SK-N-SH (cell line): ENCODE results near the gene PRRX1. TPM values are rescaled to one million over a fixed set of nuclear protein-coding genes. Genes with fewer than 3 reads are reported as not detected.

Experiments
- CTCF ChIA-PET: fragments of 300-600, 350-600 bp; formaldehyde crosslinking; extraction: SDS; loops from one replicate; lab custom pipeline; 2021; lab: Yijun Ruan, JAX
- POLR2A ChIA-PET: fragments of 350-600 bp; sonication (Branson Sonifier 250); formaldehyde crosslinking; extraction: SDS; loops from one replicate; lab custom pipeline; 2020; ENCODE audit warnings: antibody characterized with exemption, inconsistent platforms; lab: Yijun Ruan, JAX
- DNase-seq: peaks from one replicate; pipeline ENCODE4 v3.0.0; 2012
- H2AFZ ChIP-seq: fragments of 200-600 bp; sonication (generic); 2 replicates; pipeline ENCODE4 v1.8.1; 2016; ENCODE audit warnings: antibody characterized with exemption, mild to moderate bottlenecking, low read depth
- H3F3A ChIP-seq: fragments of 200-600 bp; sonication (generic); replicated peaks from 2 replicates; pipeline ENCODE3; 2016; ENCODE audit warnings: antibody characterized with exemption, mild to moderate bottlenecking; ENCODE audit not compliant: insufficient read depth
- H3K27ac ChIP-seq, 2 experiments: fragments of 200-500 bp in 1 of 2; fragments of 200-600 bp in 1 of 2; sonication (Bioruptor generic) in 1 of 2; sonication (generic), shearing (Covaris generic) in 1 of 2; 2 replicates each; pipeline versions ENCODE4 v1.5.1 to v1.6.1; 2014 to 2016; ENCODE audit warnings: low read depth in 2 of 2, inconsistent platforms in 1 of 2, low read length in 1 of 2, mild to moderate bottlenecking in 1 of 2, mixed read lengths in 1 of 2
- H3K27me3 ChIP-seq: fragments of 200-600 bp; sonication (generic), shearing (Covaris generic); 2 replicates; pipeline ENCODE4 v1.6.1; 2016; ENCODE audit warnings: mixed run types; ENCODE audit not compliant: insufficient read depth
- H3K36me3 ChIP-seq, 2 experiments: fragments of 200-500 bp in 1 of 2; fragments of 200-600 bp in 1 of 2; sonication (Bioruptor generic) in 1 of 2; sonication (generic) in 1 of 2; replicated peaks in 1 of 2; 2 replicates each; pipeline versions ENCODE3 to v1.5.1; 2014 to 2016; ENCODE audit warnings: low read length in 1 of 2, mild to moderate bottlenecking in 1 of 2; ENCODE audit not compliant: insufficient read depth in 2 of 2, control insufficient read depth in 1 of 2
- H3K4me1 ChIP-seq, 2 experiments: fragments of 200-500 bp in 1 of 2; fragments of 200-600 bp in 1 of 2; sonication (Bioruptor generic) in 1 of 2; sonication (generic), shearing (Covaris generic) in 1 of 2; 2 replicates each; pipeline versions ENCODE4 v1.5.1 to v1.6.1; 2014 to 2016; ENCODE audit warnings: low read depth in 1 of 2, low read length in 1 of 2, mixed run types in 1 of 2; ENCODE audit not compliant: insufficient read depth in 2 of 2, control insufficient read depth in 1 of 2
- H3K4me2 ChIP-seq: fragments of 200-600 bp; sonication (generic), shearing (Covaris generic); 2 replicates; pipeline ENCODE4 v1.6.1; 2017; ENCODE audit warnings: mixed run types
- H3K4me3 ChIP-seq, 2 experiments: fragments of 200-500 bp in 1 of 2; fragments of 200-600 bp in 1 of 2; sonication (Bioruptor generic) in 1 of 2; sonication (generic), shearing (Covaris generic) in 1 of 2; 2 replicates each; pipeline versions ENCODE4 v1.5.1 to v1.8.1; 2014 to 2016; ENCODE audit warnings: low read depth in 2 of 2, inconsistent platforms in 1 of 2, low read length in 1 of 2, mild to moderate bottlenecking in 1 of 2, mixed read lengths in 1 of 2, moderate library complexity in 1 of 2
- H3K79me2 ChIP-seq: fragments of 200-600 bp; sonication (generic); 2 replicates; pipeline ENCODE4 v1.8.1; 2017; ENCODE audit warnings: mild to moderate bottlenecking; ENCODE audit not compliant: insufficient read depth
- H3K9ac ChIP-seq: fragments of 200-600 bp; sonication (generic); 2 replicates; pipeline ENCODE4 v1.6.1; 2017; ENCODE audit warnings: mixed run types
- H3K9me2 ChIP-seq: fragments of 200-600 bp; sonication (generic); 2 replicates; pipeline ENCODE4 v1.6.1; 2017; ENCODE audit warnings: mixed run types
- H3K9me3 ChIP-seq: fragments of 200-600 bp; sonication (generic); 2 replicates; pipeline ENCODE4 v1.6.1; 2017; ENCODE audit warnings: mixed run types, mild to moderate bottlenecking, moderate library complexity
- H4K20me1 ChIP-seq: fragments of 200-600 bp; sonication (generic); 2 replicates; pipeline ENCODE4 v1.6.1; 2017; ENCODE audit warnings: mild to moderate bottlenecking, mixed run types; ENCODE audit not compliant: insufficient read depth
- EP300 ChIP-seq, 2 experiments: IDR thresholded peaks; 2 replicates each; pipeline versions ENCODE4 v1.4.0 to v1.6.1; 2012; ENCODE audit warnings: borderline replicate concordance in 1 of 2, low read depth in 1 of 2, low read length in 1 of 2
- EZH2phosphoT487 ChIP-seq: fragments of 200-600 bp; sonication (generic); IDR thresholded peaks from 2 replicates; pipeline ENCODE4 v1.6.1; 2017; ENCODE audit warnings: low read depth, mixed run types, mild to moderate bottlenecking, antibody characterized with exemption, moderate library complexity, borderline replicate concordance
- FOXM1 ChIP-seq: IDR thresholded peaks from 2 replicates; pipeline ENCODE4 v1.4.0; 2012; ENCODE audit warnings: low read depth, mild to moderate bottlenecking
- GATA2 ChIP-seq: sonication (generic); formaldehyde crosslinking; IDR thresholded peaks from 2 replicates; pipeline ENCODE4 v1.5.0; 2020; ENCODE audit warnings: mild to moderate bottlenecking, missing genetic modification reagents
- MEF2A ChIP-seq: IDR thresholded peaks from 2 replicates; pipeline ENCODE4 v1.4.0; 2012; ENCODE audit warnings: low read depth, borderline replicate concordance
- POLR2AphosphoS5 ChIP-seq: IDR thresholded peaks from 2 replicates; pipeline ENCODE4 v1.6.1; 2012; ENCODE audit warnings: low read depth, low read length
- RAD21 ChIP-seq: IDR thresholded peaks from 2 replicates; pipeline ENCODE4 v1.6.1; 2012; ENCODE audit warnings: mild to moderate bottlenecking, low read length
- RCOR1 ChIP-seq: fragments of 150-350 bp; IDR thresholded peaks from 2 replicates; pipeline ENCODE4 v1.6.1; 2017; ENCODE audit warnings: antibody characterized with exemption, low read length
- WGBS: methylation state at CpG from one replicate; pipeline ENCODE4 v1.1.6; 2017; ENCODE audit warnings: low lambda C conversion rate; 5-methylcytosine and 5-hydroxymethylcytosine counted together
- polyA plus RNA-seq, 3 experiments: library from polyadenylated mRNA; depleted of rRNA; stranded (reverse); fragments of >200 nt; gene quantifications; 2 replicates each; pipeline ENCODE4 v1.2.3, GENCODE V29; 2012
- TF ChIP-seq, protein P1 (sequence below): fragments of 200-600 bp; sonication (generic); IDR thresholded peaks from 2 replicates; pipeline ENCODE4 v1.6.1; 2017; ENCODE audit warnings: antibody characterized with exemption, mild to moderate bottlenecking, moderate library complexity
- TF ChIP-seq, protein P2 (sequence below): IDR thresholded peaks from 2 replicates; pipeline ENCODE4; 2012
- TF ChIP-seq, protein P3 (sequence below): IDR thresholded peaks from 2 replicates; pipeline ENCODE4 v1.4.0; 2012; ENCODE audit warnings: low read depth, borderline replicate concordance
- TF ChIP-seq, protein P4 (sequence below): IDR thresholded peaks from 2 replicates; pipeline ENCODE4 v1.6.1; 2012; ENCODE audit warnings: mild to moderate bottlenecking, low read depth, low read length, moderate library complexity

Gene PRRX1
- polyA plus RNA-seq, 1 of the 3 experiments (the other 2 are of a cell fraction): 356 TPM

DNA sequence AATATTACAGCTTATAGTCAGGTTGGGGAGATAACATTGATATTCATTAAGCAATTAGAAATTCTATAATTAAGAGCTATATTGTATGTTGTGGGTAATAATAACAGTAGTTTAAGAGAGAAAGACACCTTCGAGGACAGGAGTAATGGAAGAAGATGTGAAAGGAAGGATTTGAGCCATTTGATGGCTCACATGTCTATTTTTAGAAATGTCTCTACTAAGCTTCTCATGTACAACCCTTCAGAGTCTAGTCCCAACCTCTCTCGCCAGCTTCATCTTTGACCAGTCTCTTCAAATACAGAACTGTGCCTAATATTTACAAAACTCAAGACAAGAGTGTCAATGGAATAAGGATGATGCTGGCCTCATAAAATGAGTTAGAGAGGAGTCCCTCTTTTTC is 95.1 kb downstream of the PRRX1 start:
- WGBS: 44% methylated on average over 2 of the region's 2 CpGs
- CTCF ChIA-PET: no interaction called here

More for the DNA sequence above, 95.1 kb downstream of the PRRX1 start:
- no peaks in the 10 kb centered on the region for H4K20me1 ChIP-seq
- no peak overlapping the region for H3K27ac ChIP-seq
- no peak for DNase-seq
- H3K9me3 ChIP-seq: no peaks in the 10 kb centered on the region
- no peaks in the 10 kb centered on the region for H3K79me2 ChIP-seq
- peak overlapping the region; percentile 54; the same call in 1 of the 2 replicates for H2AFZ ChIP-seq
- H3K36me3 ChIP-seq: no peaks in the 10 kb centered on the region
- H3K9ac ChIP-seq: no peak overlapping the region
- H3K4me2 ChIP-seq: no peak overlapping the region
- H3K4me1 ChIP-seq: no peaks in the 10 kb centered on the region
- no peak overlapping the region for H3K4me3 ChIP-seq
- H3K9me2 ChIP-seq: no peaks in the 10 kb centered on the region
- TF ChIP-seq, protein P1, sequence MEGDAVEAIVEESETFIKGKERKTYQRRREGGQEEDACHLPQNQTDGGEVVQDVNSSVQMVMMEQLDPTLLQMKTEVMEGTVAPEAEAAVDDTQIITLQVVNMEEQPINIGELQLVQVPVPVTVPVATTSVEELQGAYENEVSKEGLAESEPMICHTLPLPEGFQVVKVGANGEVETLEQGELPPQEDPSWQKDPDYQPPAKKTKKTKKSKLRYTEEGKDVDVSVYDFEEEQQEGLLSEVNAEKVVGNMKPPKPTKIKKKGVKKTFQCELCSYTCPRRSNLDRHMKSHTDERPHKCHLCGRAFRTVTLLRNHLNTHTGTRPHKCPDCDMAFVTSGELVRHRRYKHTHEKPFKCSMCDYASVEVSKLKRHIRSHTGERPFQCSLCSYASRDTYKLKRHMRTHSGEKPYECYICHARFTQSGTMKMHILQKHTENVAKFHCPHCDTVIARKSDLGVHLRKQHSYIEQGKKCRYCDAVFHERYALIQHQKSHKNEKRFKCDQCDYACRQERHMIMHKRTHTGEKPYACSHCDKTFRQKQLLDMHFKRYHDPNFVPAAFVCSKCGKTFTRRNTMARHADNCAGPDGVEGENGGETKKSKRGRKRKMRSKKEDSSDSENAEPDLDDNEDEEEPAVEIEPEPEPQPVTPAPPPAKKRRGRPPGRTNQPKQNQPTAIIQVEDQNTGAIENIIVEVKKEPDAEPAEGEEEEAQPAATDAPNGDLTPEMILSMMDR: no peak
- TF ChIP-seq MEF2A (no peak), GATA2 (no peak), RCOR1 (no peak), RAD21 (no peak), EZH2phosphoT487 (no peak), POLR2AphosphoS5 (no peak), FOXM1 (no peak), EP300 (IDR thresholded peaks at IDR 0.05; ENCODE audit: borderline replicate concordance in 1 of 2, low read depth in 1 of 2, low read length in 1 of 2) (no peak)
- TF ChIP-seq, protein P2, sequence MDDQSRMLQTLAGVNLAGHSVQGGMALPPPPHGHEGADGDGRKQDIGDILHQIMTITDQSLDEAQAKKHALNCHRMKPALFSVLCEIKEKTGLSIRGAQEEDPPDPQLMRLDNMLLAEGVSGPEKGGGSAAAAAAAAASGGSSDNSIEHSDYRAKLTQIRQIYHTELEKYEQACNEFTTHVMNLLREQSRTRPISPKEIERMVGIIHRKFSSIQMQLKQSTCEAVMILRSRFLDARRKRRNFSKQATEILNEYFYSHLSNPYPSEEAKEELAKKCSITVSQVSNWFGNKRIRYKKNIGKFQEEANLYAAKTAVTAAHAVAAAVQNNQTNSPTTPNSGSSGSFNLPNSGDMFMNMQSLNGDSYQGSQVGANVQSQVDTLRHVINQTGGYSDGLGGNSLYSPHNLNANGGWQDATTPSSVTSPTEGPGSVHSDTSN: no peak
- TF ChIP-seq, protein P3, sequence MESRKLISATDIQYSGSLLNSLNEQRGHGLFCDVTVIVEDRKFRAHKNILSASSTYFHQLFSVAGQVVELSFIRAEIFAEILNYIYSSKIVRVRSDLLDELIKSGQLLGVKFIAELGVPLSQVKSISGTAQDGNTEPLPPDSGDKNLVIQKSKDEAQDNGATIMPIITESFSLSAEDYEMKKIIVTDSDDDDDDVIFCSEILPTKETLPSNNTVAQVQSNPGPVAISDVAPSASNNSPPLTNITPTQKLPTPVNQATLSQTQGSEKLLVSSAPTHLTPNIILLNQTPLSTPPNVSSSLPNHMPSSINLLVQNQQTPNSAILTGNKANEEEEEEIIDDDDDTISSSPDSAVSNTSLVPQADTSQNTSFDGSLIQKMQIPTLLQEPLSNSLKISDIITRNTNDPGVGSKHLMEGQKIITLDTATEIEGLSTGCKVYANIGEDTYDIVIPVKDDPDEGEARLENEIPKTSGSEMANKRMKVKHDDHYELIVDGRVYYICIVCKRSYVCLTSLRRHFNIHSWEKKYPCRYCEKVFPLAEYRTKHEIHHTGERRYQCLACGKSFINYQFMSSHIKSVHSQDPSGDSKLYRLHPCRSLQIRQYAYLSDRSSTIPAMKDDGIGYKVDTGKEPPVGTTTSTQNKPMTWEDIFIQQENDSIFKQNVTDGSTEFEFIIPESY: no peak
- TF ChIP-seq, protein P4, sequence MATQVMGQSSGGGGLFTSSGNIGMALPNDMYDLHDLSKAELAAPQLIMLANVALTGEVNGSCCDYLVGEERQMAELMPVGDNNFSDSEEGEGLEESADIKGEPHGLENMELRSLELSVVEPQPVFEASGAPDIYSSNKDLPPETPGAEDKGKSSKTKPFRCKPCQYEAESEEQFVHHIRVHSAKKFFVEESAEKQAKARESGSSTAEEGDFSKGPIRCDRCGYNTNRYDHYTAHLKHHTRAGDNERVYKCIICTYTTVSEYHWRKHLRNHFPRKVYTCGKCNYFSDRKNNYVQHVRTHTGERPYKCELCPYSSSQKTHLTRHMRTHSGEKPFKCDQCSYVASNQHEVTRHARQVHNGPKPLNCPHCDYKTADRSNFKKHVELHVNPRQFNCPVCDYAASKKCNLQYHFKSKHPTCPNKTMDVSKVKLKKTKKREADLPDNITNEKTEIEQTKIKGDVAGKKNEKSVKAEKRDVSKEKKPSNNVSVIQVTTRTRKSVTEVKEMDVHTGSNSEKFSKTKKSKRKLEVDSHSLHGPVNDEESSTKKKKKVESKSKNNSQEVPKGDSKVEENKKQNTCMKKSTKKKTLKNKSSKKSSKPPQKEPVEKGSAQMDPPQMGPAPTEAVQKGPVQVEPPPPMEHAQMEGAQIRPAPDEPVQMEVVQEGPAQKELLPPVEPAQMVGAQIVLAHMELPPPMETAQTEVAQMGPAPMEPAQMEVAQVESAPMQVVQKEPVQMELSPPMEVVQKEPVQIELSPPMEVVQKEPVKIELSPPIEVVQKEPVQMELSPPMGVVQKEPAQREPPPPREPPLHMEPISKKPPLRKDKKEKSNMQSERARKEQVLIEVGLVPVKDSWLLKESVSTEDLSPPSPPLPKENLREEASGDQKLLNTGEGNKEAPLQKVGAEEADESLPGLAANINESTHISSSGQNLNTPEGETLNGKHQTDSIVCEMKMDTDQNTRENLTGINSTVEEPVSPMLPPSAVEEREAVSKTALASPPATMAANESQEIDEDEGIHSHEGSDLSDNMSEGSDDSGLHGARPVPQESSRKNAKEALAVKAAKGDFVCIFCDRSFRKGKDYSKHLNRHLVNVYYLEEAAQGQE: no peak
- TF ChIP-seq, all 33 proteins: peak for 0
- POLR2A ChIA-PET: no interaction called here
- H3K27me3 ChIP-seq: no peaks in the 10 kb centered on the region
- H3F3A ChIP-seq: peaks cover 5% of the 10 kb centered on the region
